Measurements from ENCODE around the gene PDE10A.

The PDE10A gene

GRCh38 chr6:165458134-165458533 lies 204.9 kb downstream of the PDE10A start:
- DNase-seq, result no peak

- no peak for DNase-seq
These were observed 206.8 kb downstream of the PDE10A start for GRCh38 chr6:165456286-165456685.

GRCh38 chr6:165455488-165455887 lies 207.6 kb downstream of the PDE10A start:
- no peak for DNase-seq

- no peak for DNase-seq
These were observed 209.6 kb downstream of the PDE10A start for GRCh38 chr6:165453395-165453794.

GRCh38 chr6:165451838-165452237 lies 211.2 kb downstream of the PDE10A start:
- no peak for DNase-seq

GRCh38 chr6:165448210-165448609 lies 214.8 kb downstream of the PDE10A start:
- DNase-seq, result no peak

DNA sequence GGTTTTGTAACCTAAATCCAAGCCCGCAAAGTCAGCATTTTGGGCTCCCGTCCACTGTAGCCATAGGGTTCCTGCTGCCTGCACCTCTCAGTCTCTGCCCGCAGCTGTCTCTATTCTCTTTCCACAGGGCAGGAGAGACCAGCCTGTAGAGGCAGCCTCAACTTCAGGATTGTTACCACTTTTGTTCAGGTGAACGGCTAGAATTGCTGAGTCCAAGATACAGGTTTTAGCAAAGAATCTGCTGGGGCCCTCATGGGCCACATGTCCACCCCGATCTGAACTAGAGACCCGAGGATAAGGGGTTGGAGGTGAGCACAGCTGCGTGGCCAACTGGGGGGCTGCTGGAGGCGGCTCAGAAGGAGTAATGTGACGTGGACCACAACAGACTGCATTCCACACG lies 215.9 kb downstream of the PDE10A start:
- DNase-seq, result no peak

- no peak for DNase-seq
These were observed 216.7 kb downstream of the PDE10A start for GRCh38 chr6:165446331-165446730.

- no peak for DNase-seq
These were observed 219.6 kb downstream of the PDE10A start for GRCh38 chr6:165443462-165443861.

DNA sequence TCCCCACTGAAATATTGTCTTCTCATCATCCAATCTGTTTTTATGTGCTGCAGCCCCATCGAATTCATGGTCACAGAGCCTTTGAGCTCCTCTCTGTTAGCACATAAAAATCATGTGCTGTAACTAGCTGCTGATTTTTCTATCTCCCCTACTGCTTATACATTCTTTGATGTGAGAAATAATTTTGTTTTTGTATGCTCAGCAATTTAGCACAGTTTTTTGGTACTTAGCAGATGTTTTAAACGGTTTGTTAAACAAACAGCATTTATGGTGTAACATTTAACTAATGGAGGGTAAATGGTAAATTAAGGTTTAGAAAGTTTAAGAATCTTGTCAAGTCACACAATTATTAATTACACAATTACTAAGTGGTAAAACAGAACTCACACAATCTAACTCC lies 221.9 kb downstream of the PDE10A start:
- no peak for DNase-seq

DNA sequence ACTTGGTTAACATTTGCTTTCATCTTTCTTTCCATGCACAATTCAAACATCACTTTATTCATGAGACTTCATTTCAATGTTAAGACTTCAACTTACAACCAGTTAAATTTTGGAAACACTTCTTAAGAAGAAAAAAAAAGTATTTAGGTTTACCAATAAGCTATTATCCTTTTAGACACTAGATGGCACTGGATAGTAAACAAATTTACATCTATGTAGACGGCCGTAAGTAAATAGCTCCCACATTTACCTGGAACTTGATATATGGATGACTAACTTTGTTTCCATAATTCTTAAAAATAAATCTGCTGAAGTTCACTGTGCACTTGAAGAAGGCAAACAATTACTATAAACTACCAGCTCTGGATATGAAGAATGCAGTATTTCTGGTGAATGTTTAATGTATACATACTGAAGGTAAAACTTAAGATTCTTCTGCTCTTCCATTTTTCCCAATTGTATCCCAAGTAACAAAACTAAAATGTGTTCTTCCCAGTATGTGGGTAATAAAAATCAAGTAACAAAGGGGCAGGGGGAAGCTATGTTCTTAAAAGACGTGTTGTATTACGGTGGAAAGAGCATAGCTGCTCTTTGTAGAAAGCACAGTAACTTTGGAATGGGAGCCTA lies 223.0 kb downstream of the PDE10A start:
- no peak for DNase-seq

DNA sequence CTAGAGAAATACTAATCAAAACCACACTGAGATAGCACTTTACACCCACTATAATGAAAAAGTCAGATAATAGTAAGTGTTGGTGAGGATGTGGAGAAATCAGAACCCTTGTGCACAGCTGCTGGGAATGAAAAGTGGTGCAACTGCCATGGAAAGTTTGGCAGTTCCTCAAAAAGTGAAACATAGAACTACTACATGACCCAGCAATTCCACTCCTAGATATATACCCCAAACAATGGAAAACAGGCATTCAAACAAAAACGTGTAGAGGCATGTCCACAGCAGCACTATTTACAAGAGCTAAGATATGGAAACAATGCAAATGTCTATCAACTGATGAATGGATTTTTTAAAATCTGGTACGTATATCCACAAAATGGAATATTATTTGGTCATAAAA lies 236.1 kb downstream of the PDE10A start:
- DNase-seq, result no peak

DNA sequence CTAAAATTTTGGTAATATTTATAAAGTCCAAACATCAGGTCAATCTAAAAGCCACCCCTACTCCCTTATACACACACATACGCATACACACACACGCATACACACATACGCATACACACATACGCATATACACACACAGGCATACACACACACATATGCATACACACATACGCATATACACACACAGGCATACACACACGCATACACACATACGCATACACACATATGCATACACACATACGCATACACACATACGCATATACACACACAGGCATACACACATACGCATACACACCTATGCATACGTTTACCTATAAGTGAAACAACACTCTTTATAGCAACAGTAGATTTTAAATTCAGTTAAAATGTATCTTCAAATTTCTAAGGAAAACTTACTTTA lies 240.8 kb downstream of the PDE10A start:
- DNase-seq, result no peak

DNA sequence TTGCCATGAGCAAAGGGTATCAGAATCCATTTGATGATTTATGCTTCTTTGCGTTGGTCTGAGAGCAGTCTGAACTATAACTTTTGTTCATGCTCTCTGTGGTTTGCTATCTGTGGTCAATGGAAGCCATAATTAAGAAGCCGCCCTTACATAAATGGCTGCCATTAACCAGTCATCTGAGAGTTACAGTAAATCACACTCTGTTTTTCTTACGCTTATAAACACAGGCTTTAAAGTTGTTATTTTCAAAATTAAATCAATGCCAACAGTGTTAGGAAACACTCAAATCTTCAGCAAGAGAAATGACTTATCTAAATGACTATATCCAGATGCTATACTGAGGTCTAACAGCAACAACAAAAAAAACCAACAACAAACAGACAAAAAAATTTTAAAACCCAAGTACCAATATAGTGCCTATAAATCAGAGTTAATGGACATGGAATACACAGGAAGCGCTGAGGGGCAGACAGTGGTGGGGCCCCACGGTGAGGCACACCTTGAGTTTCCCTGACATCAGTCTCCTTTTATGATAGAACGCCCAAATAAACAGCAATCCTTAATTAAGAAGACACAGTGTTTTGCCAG lies 245.7 kb downstream of the PDE10A start:
- DNase-seq, result no peak

GRCh38 chr6:165404697-165405096 lies 258.3 kb downstream of the PDE10A start:
- DNase-seq, result no peak

GRCh38 chr6:165404296-165404695 lies 258.7 kb downstream of the PDE10A start:
- DNase-seq, result no peak

DNA sequence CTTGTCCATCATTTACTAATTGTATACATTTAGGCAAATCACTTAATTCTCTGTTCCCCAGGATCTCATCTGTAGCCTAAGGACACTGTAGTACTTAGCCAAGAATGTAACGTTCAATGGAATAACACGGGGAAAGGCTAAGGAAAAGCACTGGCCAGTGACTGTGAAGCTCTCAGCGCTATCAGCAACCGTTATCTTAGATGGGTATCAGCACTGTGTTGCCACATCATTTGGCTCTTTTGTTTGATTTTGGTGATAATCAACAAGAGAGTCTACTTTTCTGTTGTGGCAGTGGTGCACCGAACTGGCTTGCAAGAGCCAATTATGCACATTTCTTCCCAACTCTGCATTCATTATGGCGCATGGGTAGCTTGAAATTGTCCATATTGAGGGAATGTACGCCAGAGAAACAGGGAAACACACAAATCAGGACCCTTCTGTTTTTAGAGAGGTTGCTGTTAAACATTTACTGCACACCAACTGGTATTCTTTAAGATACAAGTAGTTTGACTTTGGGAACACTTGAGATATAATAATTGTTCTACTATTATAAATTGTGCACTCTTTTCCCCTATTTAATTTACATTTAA lies 259.9 kb downstream of the PDE10A start:
- DNase-seq, result no peak

DNA sequence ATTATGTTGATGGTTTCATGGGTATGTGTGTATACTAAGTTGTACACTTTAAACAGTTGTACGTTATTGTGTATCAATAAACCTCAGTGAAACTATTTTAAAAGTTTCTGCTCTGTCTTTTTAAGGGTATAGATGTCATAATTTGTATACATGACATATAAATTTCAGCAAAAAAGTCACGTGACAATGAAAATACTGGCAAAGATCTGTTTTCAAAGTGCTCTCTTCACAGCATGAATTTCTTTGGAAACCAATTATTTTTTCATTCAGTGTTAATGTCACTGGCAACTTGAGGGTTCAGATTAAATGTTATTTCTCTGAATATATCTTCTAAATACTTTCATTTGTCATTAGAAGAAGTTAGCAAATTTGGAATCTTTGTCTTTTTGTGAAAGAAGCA lies 261.9 kb downstream of the PDE10A start:
- no peak for DNase-seq

GRCh38 chr6:165390475-165390874 lies 272.6 kb downstream of the PDE10A start:
- DNase-seq, result no peak

DNA sequence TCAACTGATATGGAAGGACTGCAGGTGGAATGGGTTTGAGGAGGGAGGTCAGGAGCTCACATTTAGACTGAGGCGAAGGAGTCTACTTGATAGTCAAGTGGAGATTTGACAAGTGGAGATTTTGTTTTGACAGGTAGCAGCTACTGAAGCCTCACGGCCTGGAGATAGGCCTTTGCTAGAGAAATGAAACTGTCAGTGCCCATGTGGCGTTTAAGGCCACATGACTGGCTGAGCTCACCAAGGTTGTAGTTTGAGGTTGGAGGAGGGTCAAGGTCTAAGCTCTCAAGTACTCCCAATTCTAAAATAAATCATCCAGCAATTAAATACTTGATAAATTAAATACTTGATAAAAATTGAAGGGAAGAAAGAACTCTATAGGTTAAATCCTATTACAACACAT lies 273.5 kb downstream of the PDE10A start:
- DNase-seq, result no peak

- DNase-seq, result no peak
These were observed 279.7 kb downstream of the PDE10A start for GRCh38 chr6:165383323-165383722.

DNA sequence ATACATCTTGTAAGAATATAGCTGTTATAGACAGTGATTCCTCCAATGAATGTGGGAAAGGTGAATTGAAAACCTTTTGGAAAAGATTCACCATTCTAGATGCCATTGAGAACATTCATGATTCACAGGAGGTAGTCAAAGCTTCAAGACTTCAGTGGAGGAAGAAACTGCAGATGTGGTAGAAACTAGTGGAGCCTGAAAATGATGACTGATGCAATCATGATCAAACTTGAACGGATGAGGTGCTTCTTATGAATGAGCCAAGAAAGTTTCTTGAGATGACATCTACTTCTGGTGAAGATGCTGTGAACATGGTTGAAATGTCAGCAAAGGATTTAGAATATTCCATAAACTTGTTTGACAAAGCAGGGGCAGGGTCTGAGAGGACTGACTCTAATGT lies 286.9 kb downstream of the PDE10A start:
- no peak for DNase-seq

DNA sequence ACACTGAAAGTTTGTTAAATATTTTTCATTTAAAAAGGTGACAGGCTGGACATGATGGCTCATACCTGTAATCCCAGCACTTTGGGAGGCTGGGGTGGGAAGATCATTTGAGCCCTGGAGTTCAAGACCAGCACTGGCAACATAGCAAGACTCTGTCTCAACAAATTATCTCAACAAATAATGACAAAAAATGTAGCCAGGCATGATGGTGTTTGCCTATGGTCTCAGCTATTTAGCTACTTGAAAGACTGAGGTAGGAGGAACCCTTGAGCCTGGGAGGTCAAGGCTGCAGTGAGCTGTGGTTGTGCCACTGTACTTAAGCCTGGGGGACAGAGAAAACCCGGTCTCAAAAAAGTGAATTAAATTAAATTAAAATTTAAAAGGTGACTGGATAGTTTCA lies 297.7 kb downstream of the PDE10A start:
- no peak for DNase-seq

DNA sequence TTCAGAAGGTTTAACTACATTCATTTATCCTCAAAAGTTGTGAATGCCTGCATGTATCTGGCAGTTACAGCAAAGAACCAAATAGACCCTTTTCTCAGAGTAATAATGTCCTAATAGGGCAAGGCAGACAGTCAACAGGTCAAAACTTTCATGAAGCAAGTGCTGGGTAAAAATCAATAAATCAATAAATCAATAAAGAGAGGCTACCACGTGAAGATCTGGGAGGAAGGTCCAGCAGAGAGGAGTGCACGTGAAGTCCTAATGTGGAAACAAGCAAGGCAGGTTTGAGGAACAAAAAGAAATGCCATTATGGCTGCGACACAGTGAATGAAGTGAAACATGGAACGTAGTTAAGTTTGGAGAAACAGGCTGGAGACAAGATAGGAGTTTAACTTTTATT lies 317.3 kb downstream of the PDE10A start:
- DNase-seq, result no peak

GRCh38 chr6:165340532-165340931 lies 322.5 kb downstream of the PDE10A start:
- no peak for DNase-seq

Data from CD4-positive, alpha-beta T cell treated with Interleukin-17A for 4 hours (primary cell).